ENCODE measurements around the gene SUSD4.
"Not testable (repeated sequence)": the region's sequence is repeated elsewhere in the genome, so short reads cannot be mapped to it uniquely, and the experiment has no call there.

Gene SUSD4

GRCh38 chr1:223259462-223259861, 104.5 kb downstream of the SUSD4 start:
- Histone ChIP-seq H3K27me3 (ENCODE audit: control insufficient read depth, insufficient read depth, low read length) (no peaks in the 10 kb centered on the region), H3K9me3 (ENCODE audit: control insufficient read depth, insufficient read depth, low read length) (no peaks in the 10 kb centered on the region), H3K4me3 (ENCODE audit: low read depth, low read length) (no peak overlapping the region), H3K36me3 (ENCODE audit: control insufficient read depth, insufficient read depth, low read length) (no peaks in the 10 kb centered on the region), H3K4me1 (ENCODE audit: control insufficient read depth, insufficient read depth, low read length) (no peaks in the 10 kb centered on the region), H3K9ac (ENCODE audit: low read depth, low read length) (no peak overlapping the region)

- H3K4me1 ChIP-seq (ENCODE audit: control insufficient read depth, insufficient read depth, low read length): no peaks in the 10 kb centered on the region
- no peaks in the 10 kb centered on the region for H3K9me3 ChIP-seq (ENCODE audit: control insufficient read depth, insufficient read depth, low read length)
- no peaks in the 10 kb centered on the region for H3K27me3 ChIP-seq (ENCODE audit: control insufficient read depth, insufficient read depth, low read length)
- H3K9ac ChIP-seq (ENCODE audit: low read depth, low read length): no peak overlapping the region
- no peaks in the 10 kb centered on the region for H3K36me3 ChIP-seq (ENCODE audit: control insufficient read depth, insufficient read depth, low read length)
- H3K4me3 ChIP-seq (ENCODE audit: low read depth, low read length): no peak overlapping the region
These were observed 105.2 kb downstream of the SUSD4 start for GRCh38 chr1:223258751-223259198.

GRCh38 chr1:223257856-223258550, 106.0 kb downstream of the SUSD4 start:
- Histone ChIP-seq H3K9me3 (ENCODE audit: control insufficient read depth, insufficient read depth, low read length) (no peaks in the 10 kb centered on the region), H3K27me3 (ENCODE audit: control insufficient read depth, insufficient read depth, low read length) (no peaks in the 10 kb centered on the region), H3K4me3 (ENCODE audit: low read depth, low read length) (no peak overlapping the region), H3K36me3 (ENCODE audit: control insufficient read depth, insufficient read depth, low read length) (no peaks in the 10 kb centered on the region), H3K9ac (ENCODE audit: low read depth, low read length) (no peak overlapping the region), H3K4me1 (ENCODE audit: control insufficient read depth, insufficient read depth, low read length) (no peaks in the 10 kb centered on the region)

GRCh38 chr1:223256034-223256433, 107.9 kb downstream of the SUSD4 start:
- Histone ChIP-seq H3K27me3 (ENCODE audit: control insufficient read depth, insufficient read depth, low read length) (no peaks in the 10 kb centered on the region), H3K36me3 (ENCODE audit: control insufficient read depth, insufficient read depth, low read length) (no peaks in the 10 kb centered on the region), H3K9me3 (ENCODE audit: control insufficient read depth, insufficient read depth, low read length) (no peaks in the 10 kb centered on the region), H3K9ac (ENCODE audit: low read depth, low read length) (no peak overlapping the region), H3K4me1 (ENCODE audit: control insufficient read depth, insufficient read depth, low read length) (no peaks in the 10 kb centered on the region), H3K4me3 (ENCODE audit: low read depth, low read length) (no peak overlapping the region)

- no peak overlapping the region for H3K9ac ChIP-seq (ENCODE audit: low read depth, low read length)
- no peaks in the 10 kb centered on the region for H3K9me3 ChIP-seq (ENCODE audit: control insufficient read depth, insufficient read depth, low read length)
- H3K4me3 ChIP-seq (ENCODE audit: low read depth, low read length): no peak overlapping the region
- no peaks in the 10 kb centered on the region for H3K27me3 ChIP-seq (ENCODE audit: control insufficient read depth, insufficient read depth, low read length)
- no peaks in the 10 kb centered on the region for H3K36me3 ChIP-seq (ENCODE audit: control insufficient read depth, insufficient read depth, low read length)
- no peaks in the 10 kb centered on the region for H3K4me1 ChIP-seq (ENCODE audit: control insufficient read depth, insufficient read depth, low read length)
These were observed 110.1 kb downstream of the SUSD4 start for GRCh38 chr1:223253916-223254315.

- H3K27me3 ChIP-seq (ENCODE audit: control insufficient read depth, insufficient read depth, low read length); H3K9me3 ChIP-seq (ENCODE audit: control insufficient read depth, insufficient read depth, low read length); H3K9ac ChIP-seq (ENCODE audit: low read depth, low read length); H3K36me3 ChIP-seq (ENCODE audit: control insufficient read depth, insufficient read depth, low read length); H3K4me3 ChIP-seq (ENCODE audit: low read depth, low read length); H3K4me1 ChIP-seq (ENCODE audit: control insufficient read depth, insufficient read depth, low read length): not testable (repeated sequence)
These were observed 112.6 kb downstream of the SUSD4 start for GRCh38 chr1:223251387-223251786.

- Histone ChIP-seq H3K27me3 (ENCODE audit: control insufficient read depth, insufficient read depth, low read length) (no peaks in the 10 kb centered on the region), H3K9ac (ENCODE audit: low read depth, low read length) (no peak overlapping the region), H3K36me3 (ENCODE audit: control insufficient read depth, insufficient read depth, low read length) (no peaks in the 10 kb centered on the region), H3K4me3 (ENCODE audit: low read depth, low read length) (no peak overlapping the region), H3K9me3 (ENCODE audit: control insufficient read depth, insufficient read depth, low read length) (no peaks in the 10 kb centered on the region), H3K4me1 (ENCODE audit: control insufficient read depth, insufficient read depth, low read length) (no peaks in the 10 kb centered on the region)
These were observed 113.4 kb downstream of the SUSD4 start for GRCh38 chr1:223250632-223251015.

- Histone ChIP-seq H3K27me3 (ENCODE audit: control insufficient read depth, insufficient read depth, low read length) (no peaks in the 10 kb centered on the region), H3K4me3 (ENCODE audit: low read depth, low read length) (no peak overlapping the region), H3K9me3 (ENCODE audit: control insufficient read depth, insufficient read depth, low read length) (no peaks in the 10 kb centered on the region), H3K4me1 (ENCODE audit: control insufficient read depth, insufficient read depth, low read length) (no peaks in the 10 kb centered on the region), H3K9ac (ENCODE audit: low read depth, low read length) (no peak overlapping the region), H3K36me3 (ENCODE audit: control insufficient read depth, insufficient read depth, low read length) (no peaks in the 10 kb centered on the region)
These were observed 113.9 kb downstream of the SUSD4 start for GRCh38 chr1:223249854-223250631.

- Histone ChIP-seq H3K36me3 (ENCODE audit: control insufficient read depth, insufficient read depth, low read length) (no peaks in the 10 kb centered on the region), H3K4me3 (ENCODE audit: low read depth, low read length) (no peak overlapping the region), H3K9ac (ENCODE audit: low read depth, low read length) (no peak overlapping the region), H3K4me1 (ENCODE audit: control insufficient read depth, insufficient read depth, low read length) (no peaks in the 10 kb centered on the region), H3K27me3 (ENCODE audit: control insufficient read depth, insufficient read depth, low read length) (no peaks in the 10 kb centered on the region), H3K9me3 (ENCODE audit: control insufficient read depth, insufficient read depth, low read length) (no peaks in the 10 kb centered on the region)
These were observed 115.2 kb downstream of the SUSD4 start for GRCh38 chr1:223248770-223249140.

- H3K9me3 ChIP-seq (ENCODE audit: control insufficient read depth, insufficient read depth, low read length): no peaks in the 10 kb centered on the region
- H3K9ac ChIP-seq (ENCODE audit: low read depth, low read length): no peak overlapping the region
- no peaks in the 10 kb centered on the region for H3K4me1 ChIP-seq (ENCODE audit: control insufficient read depth, insufficient read depth, low read length)
- H3K4me3 ChIP-seq (ENCODE audit: low read depth, low read length): no peak overlapping the region
- no peaks in the 10 kb centered on the region for H3K36me3 ChIP-seq (ENCODE audit: control insufficient read depth, insufficient read depth, low read length)
- H3K27me3 ChIP-seq (ENCODE audit: control insufficient read depth, insufficient read depth, low read length): no peaks in the 10 kb centered on the region
These were observed 115.8 kb downstream of the SUSD4 start for GRCh38 chr1:223248001-223248769.

- no peak overlapping the region for H3K9ac ChIP-seq (ENCODE audit: low read depth, low read length)
- no peaks in the 10 kb centered on the region for H3K36me3 ChIP-seq (ENCODE audit: control insufficient read depth, insufficient read depth, low read length)
- no peaks in the 10 kb centered on the region for H3K9me3 ChIP-seq (ENCODE audit: control insufficient read depth, insufficient read depth, low read length)
- no peak overlapping the region for H3K4me3 ChIP-seq (ENCODE audit: low read depth, low read length)
- no peaks in the 10 kb centered on the region for H3K4me1 ChIP-seq (ENCODE audit: control insufficient read depth, insufficient read depth, low read length)
- no peaks in the 10 kb centered on the region for H3K27me3 ChIP-seq (ENCODE audit: control insufficient read depth, insufficient read depth, low read length)
These were observed 117.4 kb downstream of the SUSD4 start for GRCh38 chr1:223246476-223247112.
